Uterus (tissue), 2 donors: ENCODE measurements around the gene KCNQ4.

Experiments used
- POLR2A ChIP-seq, 2 donors: fragments of 450-650 bp; IDR thresholded peaks; one replicate each; pipeline ENCODE4 v1.6.1; 2016; ENCODE audit warnings: antibody characterized with exemption in 2 of 2, mild to moderate bottlenecking in 1 of 2, moderate library complexity in 1 of 2
- TF ChIP-seq, protein P1 (sequence below), 4 experiments: fragments of 200-600 bp in 2 of 4; fragments of 450-650 bp in 2 of 4; sonication (generic) in 2 of 4; IDR thresholded peaks; one replicate each; pipeline ENCODE4 v1.5.1; 2016 to 2019; ENCODE audit warnings: antibody characterized with exemption in 4 of 4, mild to moderate bottlenecking in 2 of 4, moderate library complexity in 1 of 4

DNA sequence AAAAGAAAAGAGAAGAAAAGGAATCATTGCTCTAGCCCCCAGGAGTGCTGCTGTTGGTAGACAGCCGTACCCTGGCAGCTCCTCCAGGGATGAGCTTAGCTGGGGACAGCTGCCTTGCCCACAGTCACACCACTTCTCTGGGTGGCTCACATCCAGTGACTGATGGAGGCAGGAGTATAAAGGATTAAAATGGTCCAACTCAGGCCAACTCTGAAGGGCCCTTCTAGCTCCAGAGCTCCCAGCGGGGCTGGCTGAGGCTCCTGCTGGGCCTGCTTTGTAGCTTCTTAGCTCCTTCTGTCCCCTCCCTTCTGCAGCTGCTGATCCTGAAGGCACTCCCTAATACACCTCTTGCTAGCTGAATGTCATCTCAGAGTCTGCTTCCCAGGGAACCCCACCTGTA is 74.2 kb downstream of the KCNQ4 start:
- TF ChIP-seq, protein P1, sequence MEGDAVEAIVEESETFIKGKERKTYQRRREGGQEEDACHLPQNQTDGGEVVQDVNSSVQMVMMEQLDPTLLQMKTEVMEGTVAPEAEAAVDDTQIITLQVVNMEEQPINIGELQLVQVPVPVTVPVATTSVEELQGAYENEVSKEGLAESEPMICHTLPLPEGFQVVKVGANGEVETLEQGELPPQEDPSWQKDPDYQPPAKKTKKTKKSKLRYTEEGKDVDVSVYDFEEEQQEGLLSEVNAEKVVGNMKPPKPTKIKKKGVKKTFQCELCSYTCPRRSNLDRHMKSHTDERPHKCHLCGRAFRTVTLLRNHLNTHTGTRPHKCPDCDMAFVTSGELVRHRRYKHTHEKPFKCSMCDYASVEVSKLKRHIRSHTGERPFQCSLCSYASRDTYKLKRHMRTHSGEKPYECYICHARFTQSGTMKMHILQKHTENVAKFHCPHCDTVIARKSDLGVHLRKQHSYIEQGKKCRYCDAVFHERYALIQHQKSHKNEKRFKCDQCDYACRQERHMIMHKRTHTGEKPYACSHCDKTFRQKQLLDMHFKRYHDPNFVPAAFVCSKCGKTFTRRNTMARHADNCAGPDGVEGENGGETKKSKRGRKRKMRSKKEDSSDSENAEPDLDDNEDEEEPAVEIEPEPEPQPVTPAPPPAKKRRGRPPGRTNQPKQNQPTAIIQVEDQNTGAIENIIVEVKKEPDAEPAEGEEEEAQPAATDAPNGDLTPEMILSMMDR (IDR thresholded peaks at IDR 0.05), result no peak
- no peak for TF ChIP-seq POLR2A (IDR thresholded peaks at IDR 0.05)
